KMS-11 (cell line): Measurements from ENCODE around the gene ENTREP3.
"Not testable (repeated sequence)": the region's sequence is repeated elsewhere in the genome, so short reads cannot be mapped to it uniquely, and the experiment has no call there.

Source experiments
- H2AFZ ChIP-seq: fragments of 200-600 bp; sonication (generic); 2 replicates; pipeline ENCODE4 v1.6.1; 2016; ENCODE audit warnings: antibody characterized with exemption, mixed run types, low read depth
- H3K27ac ChIP-seq: fragments of 200-600 bp; sonication (generic); 2 replicates; pipeline ENCODE4 v1.6.1; 2016; ENCODE audit warnings: mild to moderate bottlenecking, mixed run types
- H3K27me3 ChIP-seq: fragments of 200-600 bp; sonication (generic); 2 replicates; pipeline ENCODE4 v1.6.1; 2017; ENCODE audit warnings: mild to moderate bottlenecking, low read depth, mixed run types, moderate library complexity; ENCODE audit not compliant: insufficient read depth
- H3K36me3 ChIP-seq: fragments of 200-600 bp; sonication (generic); 2 replicates; pipeline ENCODE4 v1.6.1; 2017; ENCODE audit warnings: mild to moderate bottlenecking, mixed run types; ENCODE audit not compliant: insufficient read depth
- H3K4me1 ChIP-seq: fragments of 200-600 bp; sonication (generic); 2 replicates; pipeline ENCODE4 v1.6.1; 2016; ENCODE audit warnings: mild to moderate bottlenecking, low read depth, mixed run types; ENCODE audit not compliant: poor library complexity, severe bottlenecking
- H3K4me2 ChIP-seq: fragments of 200-600 bp; sonication (generic); 2 replicates; pipeline ENCODE4 v1.7.0; 2016; ENCODE audit warnings: mild to moderate bottlenecking, mixed run types
- H3K4me3 ChIP-seq: fragments of 200-600 bp; sonication (generic); IDR thresholded peaks from 2 replicates; pipeline ENCODE4 v1.6.1; 2017; ENCODE audit warnings: low read depth, low read length, mixed read lengths; ENCODE audit not compliant: insufficient read depth
- H3K79me2 ChIP-seq: fragments of 200-600 bp; sonication (generic); 2 replicates; pipeline ENCODE4 v1.6.1; 2016; ENCODE audit warnings: low read depth, mixed run types; ENCODE audit not compliant: insufficient read depth
- H3K9ac ChIP-seq: fragments of 200-600 bp; sonication (generic); 2 replicates; pipeline ENCODE4 v1.6.1; 2016; ENCODE audit warnings: mild to moderate bottlenecking, mixed run types
- H4K20me1 ChIP-seq: fragments of 200-600 bp; sonication (generic); 2 replicates; pipeline ENCODE4 v1.6.1; 2016; ENCODE audit warnings: mild to moderate bottlenecking, mixed run types; ENCODE audit not compliant: insufficient read depth
- TF ChIP-seq, protein P1 (sequence below): fragments of 200-600 bp; sonication (generic); conservative IDR thresholded peaks from 2 replicates; pipeline ENCODE4 v1.6.1; 2017; ENCODE audit warnings: low read depth, mild to moderate bottlenecking, antibody characterized with exemption, low read length, moderate library complexity, mixed read lengths

ENTREP3 gene

DNA sequence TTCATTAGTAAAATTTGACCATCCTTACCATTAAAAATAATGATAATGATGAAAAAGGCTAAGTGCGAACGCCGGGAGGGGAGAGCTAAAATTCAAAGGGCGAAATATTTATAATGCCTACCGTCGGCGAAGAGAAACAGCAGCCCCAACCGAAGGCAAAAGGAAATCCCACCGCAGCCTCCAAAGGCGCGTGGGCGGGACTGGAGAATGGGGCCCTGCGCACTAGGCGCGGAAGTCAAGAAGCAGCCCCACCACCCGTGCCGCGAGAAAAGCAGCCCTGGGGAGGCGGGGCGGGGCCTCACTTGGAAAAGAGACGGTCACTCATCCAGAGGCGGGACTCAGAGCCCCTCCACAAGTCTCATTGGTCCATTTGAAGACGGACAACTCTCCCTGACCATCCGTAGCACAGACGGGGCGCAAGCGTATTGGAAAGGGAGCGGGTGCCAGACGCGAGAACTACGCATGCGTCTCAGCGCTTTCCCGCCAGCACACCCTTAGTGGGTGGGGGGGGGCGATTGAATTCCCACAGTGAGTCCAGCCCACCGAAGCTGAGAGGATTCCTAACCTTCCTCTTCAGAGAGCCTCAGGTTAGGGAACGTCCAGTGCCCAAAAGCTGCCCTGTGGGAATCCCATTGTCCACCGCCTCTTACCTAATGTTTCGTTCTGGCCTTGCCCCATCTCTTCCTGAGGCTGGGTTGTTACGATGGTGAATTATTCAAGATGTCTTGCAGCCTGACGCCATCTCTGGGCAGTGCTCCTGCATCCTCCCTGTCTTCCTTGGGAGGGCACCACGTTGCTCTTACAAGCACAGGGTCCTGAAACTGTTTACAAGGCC lies 27.8 kb downstream of the ENTREP3 start:
- Histone ChIP-seq H4K20me1 (no peaks in the 10 kb centered on the region), H3K4me2 (peak overlapping the region; percentile 66), H3K36me3 (no peaks in the 10 kb centered on the region), H3K27ac (peak overlapping the region; percentile 70), H3K4me3 (peak overlapping the region; percentile 100), H2AFZ (peak overlapping the region; percentile 68), H3K9ac (peak overlapping the region; percentile 75), H3K27me3 (peaks cover 8% of the 10 kb centered on the region; the same call in 1 of the 2 replicates), H3K79me2 (peaks cover 19% of the 10 kb centered on the region), H3K4me1 (peaks cover 22% of the 10 kb centered on the region)
- TF ChIP-seq, protein P1, sequence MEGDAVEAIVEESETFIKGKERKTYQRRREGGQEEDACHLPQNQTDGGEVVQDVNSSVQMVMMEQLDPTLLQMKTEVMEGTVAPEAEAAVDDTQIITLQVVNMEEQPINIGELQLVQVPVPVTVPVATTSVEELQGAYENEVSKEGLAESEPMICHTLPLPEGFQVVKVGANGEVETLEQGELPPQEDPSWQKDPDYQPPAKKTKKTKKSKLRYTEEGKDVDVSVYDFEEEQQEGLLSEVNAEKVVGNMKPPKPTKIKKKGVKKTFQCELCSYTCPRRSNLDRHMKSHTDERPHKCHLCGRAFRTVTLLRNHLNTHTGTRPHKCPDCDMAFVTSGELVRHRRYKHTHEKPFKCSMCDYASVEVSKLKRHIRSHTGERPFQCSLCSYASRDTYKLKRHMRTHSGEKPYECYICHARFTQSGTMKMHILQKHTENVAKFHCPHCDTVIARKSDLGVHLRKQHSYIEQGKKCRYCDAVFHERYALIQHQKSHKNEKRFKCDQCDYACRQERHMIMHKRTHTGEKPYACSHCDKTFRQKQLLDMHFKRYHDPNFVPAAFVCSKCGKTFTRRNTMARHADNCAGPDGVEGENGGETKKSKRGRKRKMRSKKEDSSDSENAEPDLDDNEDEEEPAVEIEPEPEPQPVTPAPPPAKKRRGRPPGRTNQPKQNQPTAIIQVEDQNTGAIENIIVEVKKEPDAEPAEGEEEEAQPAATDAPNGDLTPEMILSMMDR = 0 out of 2 replicates have a peak, but pooled peaks have one; percentile 20

GRCh38 chr1:155226910-155227260 lies 28.4 kb downstream of the ENTREP3 start:
- no peaks in the 10 kb centered on the region for H4K20me1 ChIP-seq
- peaks cover 19% of the 10 kb centered on the region for H3K79me2 ChIP-seq
- TF ChIP-seq, protein P1 = peak; percentile 91
- H3K27ac ChIP-seq = peak overlapping the region; percentile 70
- H2AFZ ChIP-seq = peak overlapping the region; percentile 68
- peaks cover 8% of the 10 kb centered on the region; the same call in 1 of the 2 replicates for H3K27me3 ChIP-seq
- H3K9ac ChIP-seq = peak overlapping the region; percentile 75
- H3K4me3 ChIP-seq = peak overlapping the region; percentile 100
- no peaks in the 10 kb centered on the region for H3K36me3 ChIP-seq
- H3K4me2 ChIP-seq = peak overlapping the region; percentile 66
- peaks cover 22% of the 10 kb centered on the region for H3K4me1 ChIP-seq

GRCh38 chr1:155226188-155226909 lies 28.9 kb downstream of the ENTREP3 start:
- Histone ChIP-seq H3K4me2 (peak overlapping the region; percentile 66), H3K4me3 (peak overlapping the region; percentile 100), H3K27me3 (peaks cover 8% of the 10 kb centered on the region; the same call in 1 of the 2 replicates), H4K20me1 (no peaks in the 10 kb centered on the region), H3K27ac (peak overlapping the region; percentile 70), H3K36me3 (no peaks in the 10 kb centered on the region), H3K4me1 (peaks cover 22% of the 10 kb centered on the region), H3K9ac (peak overlapping the region; percentile 75), H3K79me2 (peaks cover 19% of the 10 kb centered on the region), H2AFZ (peak overlapping the region; percentile 68)
- TF ChIP-seq, protein P1 = peak; percentile 98

- H3K27ac ChIP-seq, H2AFZ ChIP-seq, H4K20me1 ChIP-seq, H3K4me3 ChIP-seq, H3K36me3 ChIP-seq, H3K9ac ChIP-seq, H3K27me3 ChIP-seq: not testable (repeated sequence)
- H3K79me2 ChIP-seq = peaks cover 19% of the 10 kb centered on the region
- H3K4me1 ChIP-seq = peaks cover 22% of the 10 kb centered on the region
- H3K4me2 ChIP-seq = peak overlapping the region; percentile 66; the same call in 1 of the 2 replicates
These were observed 29.9 kb downstream of the ENTREP3 start for GRCh38 chr1:155225404-155225759.
